Karpas-422 (cell line): ENCODE data around the gene HACD4. TPM values are rescaled to one million over a fixed set of nuclear protein-coding genes. Genes with fewer than 3 reads are reported as not detected.

Experiments
- DNase-seq: peaks from one replicate; pipeline ENCODE4 v3.0.0-alpha.2; 2015
- H2AFZ ChIP-seq: fragments of 200-600 bp; sonication (generic); 2 replicates; pipeline ENCODE4 v1.6.1; 2014; ENCODE audit warnings: antibody characterized with exemption, low read length, mixed read lengths
- H3K27ac ChIP-seq: fragments of 200-600 bp; sonication (generic); 2 replicates; pipeline ENCODE4 v1.5.1; 2014; ENCODE audit warnings: mild to moderate bottlenecking, low read length, moderate library complexity
- H3K27me3 ChIP-seq: fragments of 200-600 bp; sonication (generic); 2 replicates; pipeline ENCODE4 v1.6.1; 2014; ENCODE audit warnings: low read length, mixed read lengths
- H3K36me3 ChIP-seq: fragments of 200-600 bp; sonication (generic); 2 replicates; pipeline ENCODE4 v1.6.1; 2014; ENCODE audit warnings: low read length, mixed read lengths; ENCODE audit not compliant: insufficient read depth
- H3K4me1 ChIP-seq: fragments of 200-600 bp; sonication (generic); 2 replicates; pipeline ENCODE4 v1.6.1; 2014; ENCODE audit warnings: mild to moderate bottlenecking, low read length, mixed read lengths
- H3K4me2 ChIP-seq: fragments of 200-600 bp; sonication (generic); 2 replicates; pipeline ENCODE4 v1.6.1; 2014; ENCODE audit warnings: low read length, low read depth, mild to moderate bottlenecking; ENCODE audit not compliant: poor library complexity, severe bottlenecking
- H3K4me3 ChIP-seq: fragments of 200-600 bp; sonication (generic); 2 replicates; pipeline ENCODE4 v1.5.1; 2014; ENCODE audit warnings: mild to moderate bottlenecking, antibody characterized with exemption, low read length, mixed read lengths
- H3K79me2 ChIP-seq: fragments of 200-600 bp; sonication (generic); 2 replicates; pipeline ENCODE4 v1.6.1; 2014; ENCODE audit warnings: mild to moderate bottlenecking, low read length, mixed read lengths
- H3K9ac ChIP-seq: fragments of 200-600 bp; sonication (generic); 2 replicates; pipeline ENCODE4 v1.6.0; 2014; ENCODE audit warnings: low read length
- H3K9me2 ChIP-seq: fragments of 200-600 bp; sonication (generic), shearing (Covaris generic); replicated peaks from 2 replicates; pipeline ENCODE4 v1.6.0; 2014; ENCODE audit warnings: mild to moderate bottlenecking, low read length, moderate library complexity; ENCODE audit not compliant: insufficient read depth
- H3K9me3 ChIP-seq: fragments of 300-700, 200-600 bp; sonication (generic); 2 replicates; pipeline ENCODE4 v1.6.1; 2014; ENCODE audit warnings: low read length, mixed read lengths
- H4K20me1 ChIP-seq: fragments of 200-600 bp; sonication (generic); 2 replicates; pipeline ENCODE4 v1.6.1; 2014; ENCODE audit warnings: mild to moderate bottlenecking, antibody characterized with exemption, low read length, low read depth; ENCODE audit not compliant: insufficient read depth
- total RNA-seq: library from RNA; depleted of rRNA; stranded (reverse); fragments of >200 nt; shearing (Covaris generic); gene quantifications from 2 replicates; pipeline ENCODE4 v1.2.3, GENCODE V29; 2014; ENCODE audit warnings: low replicate concordance

The HACD4 gene
- total RNA-seq, 1 experiment from 2014 or later = 2.9 TPM

- no peaks in the 10 kb centered on the region for H3K79me2 ChIP-seq
- H2AFZ ChIP-seq = no peak overlapping the region
- H3K4me3 ChIP-seq = no peak overlapping the region
- H3K36me3 ChIP-seq = no peaks in the 10 kb centered on the region
- H3K4me1 ChIP-seq = peaks cover 19% of the 10 kb centered on the region
- H3K4me2 ChIP-seq = no peak overlapping the region
- no peaks in the 10 kb centered on the region for H3K9me2 ChIP-seq
- no peaks in the 10 kb centered on the region for H3K27me3 ChIP-seq
- no peaks in the 10 kb centered on the region for H4K20me1 ChIP-seq
- no peak overlapping the region for H3K27ac ChIP-seq
- no peak overlapping the region for H3K9ac ChIP-seq
- no peak for DNase-seq
- H3K9me3 ChIP-seq = no peaks in the 10 kb centered on the region
Measured at GRCh38 chr9:20989923-20990341, 41.5 kb downstream of the HACD4 start.

- no peak overlapping the region for H2AFZ ChIP-seq
- no peak overlapping the region for H3K9ac ChIP-seq
- no peaks in the 10 kb centered on the region for H3K79me2 ChIP-seq
- no peaks in the 10 kb centered on the region for H3K9me2 ChIP-seq
- no peaks in the 10 kb centered on the region for H4K20me1 ChIP-seq
- no peak overlapping the region for H3K27ac ChIP-seq
- no peaks in the 10 kb centered on the region for H3K36me3 ChIP-seq
- no peak overlapping the region for H3K4me3 ChIP-seq
- no peaks in the 10 kb centered on the region for H3K27me3 ChIP-seq
- DNase-seq = no peak
- H3K4me1 ChIP-seq = peaks cover 8% of the 10 kb centered on the region; the same call in 1 of the 2 replicates
- H3K4me2 ChIP-seq = no peak overlapping the region
- H3K9me3 ChIP-seq = no peaks in the 10 kb centered on the region
Measured at GRCh38 chr9:20988671-20989315, 42.6 kb downstream of the HACD4 start.

- Histone ChIP-seq H4K20me1 (no peaks in the 10 kb centered on the region), H3K9ac (no peak overlapping the region), H3K79me2 (no peaks in the 10 kb centered on the region), H3K4me3 (no peak overlapping the region), H3K9me2 (no peaks in the 10 kb centered on the region), H3K27ac (no peak overlapping the region), H3K9me3 (no peaks in the 10 kb centered on the region), H3K4me2 (no peak overlapping the region), H3K36me3 (no peaks in the 10 kb centered on the region), H3K4me1 (peaks cover 8% of the 10 kb centered on the region; the same call in 1 of the 2 replicates), H2AFZ (0 out of 2 replicates have a peak overlapping the region, but pooled peaks have one; percentile 3), H3K27me3 (no peaks in the 10 kb centered on the region)
- DNase-seq = no peak
Measured at GRCh38 chr9:20988061-20988460, 43.4 kb downstream of the HACD4 start.

GRCh38 chr9:20987521-20987920 is 43.9 kb downstream of the HACD4 start:
- H3K9me3 ChIP-seq = no peaks in the 10 kb centered on the region
- no peak overlapping the region for H3K9ac ChIP-seq
- no peak overlapping the region for H3K27ac ChIP-seq
- H3K36me3 ChIP-seq = no peaks in the 10 kb centered on the region
- no peak overlapping the region for H3K4me3 ChIP-seq
- H2AFZ ChIP-seq = no peak overlapping the region
- H3K9me2 ChIP-seq = no peaks in the 10 kb centered on the region
- no peaks in the 10 kb centered on the region for H4K20me1 ChIP-seq
- H3K27me3 ChIP-seq = no peaks in the 10 kb centered on the region
- H3K79me2 ChIP-seq = no peaks in the 10 kb centered on the region
- DNase-seq = no peak
- no peak overlapping the region for H3K4me2 ChIP-seq
- peaks cover 12% of the 10 kb centered on the region for H3K4me1 ChIP-seq

- Histone ChIP-seq H3K9me2 (no peaks in the 10 kb centered on the region), H3K4me3 (no peak overlapping the region)
Measured at GRCh38 chr9:20985851-20986600, 45.4 kb downstream of the HACD4 start.

GRCh38 chr9:20984506-20984905 is 46.9 kb downstream of the HACD4 start:
- H3K9me2 ChIP-seq = no peaks in the 10 kb centered on the region
- no peaks in the 10 kb centered on the region for H3K9me3 ChIP-seq
- H3K4me1 ChIP-seq = peaks cover 37% of the 10 kb centered on the region
- no peaks in the 10 kb centered on the region for H3K79me2 ChIP-seq
- no peak overlapping the region for H3K27ac ChIP-seq
- DNase-seq = no peak
- H3K4me3 ChIP-seq = no peak overlapping the region
- H4K20me1 ChIP-seq = no peaks in the 10 kb centered on the region
- no peak overlapping the region for H3K4me2 ChIP-seq
- no peaks in the 10 kb centered on the region for H3K27me3 ChIP-seq
- H2AFZ ChIP-seq = no peak overlapping the region
- no peak overlapping the region for H3K9ac ChIP-seq
- no peaks in the 10 kb centered on the region for H3K36me3 ChIP-seq

More at GRCh38 chr9:20985851-20986600, 45.4 kb downstream of the HACD4 start:
- Histone ChIP-seq H3K36me3 (no peaks in the 10 kb centered on the region), H3K9me3 (no peaks in the 10 kb centered on the region), H3K27ac (no peak overlapping the region), H2AFZ (no peak overlapping the region), H4K20me1 (no peaks in the 10 kb centered on the region), H3K4me2 (no peak overlapping the region), H3K79me2 (no peaks in the 10 kb centered on the region), H3K27me3 (no peaks in the 10 kb centered on the region), H3K9ac (no peak overlapping the region), H3K4me1 (peaks cover 27% of the 10 kb centered on the region)
- no peak for DNase-seq

GRCh38 chr9:20981486-20981885 is 50.0 kb downstream of the HACD4 start:
- Histone ChIP-seq H4K20me1 (no peaks in the 10 kb centered on the region), H3K27me3 (no peaks in the 10 kb centered on the region), H3K9ac (peak overlapping the region; percentile 40), H3K27ac (peak overlapping the region; percentile 85), H3K4me1 (peaks cover 29% of the 10 kb centered on the region), H3K4me2 (peak overlapping the region; percentile 74), H3K9me2 (no peaks in the 10 kb centered on the region), H2AFZ (peak overlapping the region; percentile 90), H3K4me3 (peak overlapping the region; percentile 42), H3K9me3 (no peaks in the 10 kb centered on the region), H3K36me3 (no peaks in the 10 kb centered on the region), H3K79me2 (no peaks in the 10 kb centered on the region)
- no peak for DNase-seq

- peak; percentile 68 for DNase-seq
- peak overlapping the region; percentile 85 for H3K27ac ChIP-seq
- H3K4me2 ChIP-seq = peak overlapping the region; percentile 74
- peak overlapping the region; percentile 90 for H2AFZ ChIP-seq
- H3K4me1 ChIP-seq = peaks cover 29% of the 10 kb centered on the region
- no peaks in the 10 kb centered on the region for H3K9me3 ChIP-seq
- no peaks in the 10 kb centered on the region for H3K79me2 ChIP-seq
- H3K27me3 ChIP-seq = no peaks in the 10 kb centered on the region
- peak overlapping the region; percentile 40 for H3K9ac ChIP-seq
- peak overlapping the region; percentile 42 for H3K4me3 ChIP-seq
- no peaks in the 10 kb centered on the region for H4K20me1 ChIP-seq
- H3K36me3 ChIP-seq = no peaks in the 10 kb centered on the region
- H3K9me2 ChIP-seq = no peaks in the 10 kb centered on the region
Measured at GRCh38 chr9:20980832-20981455, 50.5 kb downstream of the HACD4 start.
